Measurements from ENCODE around the gene CLEC16A.

CLEC16A gene

GRCh38 chr16:11165349-11165748, 221.0 kb downstream of the CLEC16A start:
- DNase-seq = no peak

- DNase-seq = no peak
These were observed 221.7 kb downstream of the CLEC16A start for GRCh38 chr16:11165894-11166665.

- DNase-seq = no peak
These were observed 223.2 kb downstream of the CLEC16A start for GRCh38 chr16:11167581-11167980.

- no peak for DNase-seq
These were observed 224.2 kb downstream of the CLEC16A start for GRCh38 chr16:11168386-11169051.

GRCh38 chr16:11169641-11170040, 225.3 kb downstream of the CLEC16A start:
- no peak for DNase-seq

GRCh38 chr16:11170201-11170600, 225.8 kb downstream of the CLEC16A start:
- no peak for DNase-seq

- no peak for DNase-seq
These were observed 226.5 kb downstream of the CLEC16A start for GRCh38 chr16:11170696-11171447.

- DNase-seq = no peak
These were observed 227.0 kb downstream of the CLEC16A start for GRCh38 chr16:11171448-11171709.

GRCh38 chr16:11171757-11172299, 227.5 kb downstream of the CLEC16A start:
- no peak for DNase-seq

- no peak for DNase-seq
These were observed 229.1 kb downstream of the CLEC16A start for GRCh38 chr16:11173426-11173825.

- DNase-seq = no peak
These were observed 229.8 kb downstream of the CLEC16A start for GRCh38 chr16:11174141-11174540.

- no peak for DNase-seq
These were observed 230.9 kb downstream of the CLEC16A start for GRCh38 chr16:11175106-11175786.

GRCh38 chr16:11175787-11176341, 231.5 kb downstream of the CLEC16A start:
- no peak for DNase-seq

GRCh38 chr16:11177578-11178160, 233.3 kb downstream of the CLEC16A start:
- no peak for DNase-seq

- no peak for DNase-seq
These were observed 234.1 kb downstream of the CLEC16A start for GRCh38 chr16:11178424-11178823.

- no peak for DNase-seq
These were observed 235.2 kb downstream of the CLEC16A start for GRCh38 chr16:11179574-11179973.

GRCh38 chr16:11180489-11180888, 236.1 kb downstream of the CLEC16A start:
- no peak for DNase-seq

- DNase-seq = no peak
These were observed 237.0 kb downstream of the CLEC16A start for GRCh38 chr16:11181242-11181898.

- no peak for DNase-seq
These were observed 237.5 kb downstream of the CLEC16A start for GRCh38 chr16:11181899-11182279.

GRCh38 chr16:11182411-11182810, 238.0 kb downstream of the CLEC16A start:
- no peak for DNase-seq

GRCh38 chr16:11183035-11183812, 238.9 kb downstream of the CLEC16A start:
- DNase-seq = no peak
